HG02973 (cell line): ENCODE results near the gene RAB11FIP4.

Experiments
- ATAC-seq: cut with Tn5 transposase; IDR thresholded peaks from one replicate; pipeline ENCODE4 v1.9.1; 2021; ENCODE audit warnings: moderate library complexity; ENCODE audit not compliant: unreplicated experiment

The RAB11FIP4 gene

DNA sequence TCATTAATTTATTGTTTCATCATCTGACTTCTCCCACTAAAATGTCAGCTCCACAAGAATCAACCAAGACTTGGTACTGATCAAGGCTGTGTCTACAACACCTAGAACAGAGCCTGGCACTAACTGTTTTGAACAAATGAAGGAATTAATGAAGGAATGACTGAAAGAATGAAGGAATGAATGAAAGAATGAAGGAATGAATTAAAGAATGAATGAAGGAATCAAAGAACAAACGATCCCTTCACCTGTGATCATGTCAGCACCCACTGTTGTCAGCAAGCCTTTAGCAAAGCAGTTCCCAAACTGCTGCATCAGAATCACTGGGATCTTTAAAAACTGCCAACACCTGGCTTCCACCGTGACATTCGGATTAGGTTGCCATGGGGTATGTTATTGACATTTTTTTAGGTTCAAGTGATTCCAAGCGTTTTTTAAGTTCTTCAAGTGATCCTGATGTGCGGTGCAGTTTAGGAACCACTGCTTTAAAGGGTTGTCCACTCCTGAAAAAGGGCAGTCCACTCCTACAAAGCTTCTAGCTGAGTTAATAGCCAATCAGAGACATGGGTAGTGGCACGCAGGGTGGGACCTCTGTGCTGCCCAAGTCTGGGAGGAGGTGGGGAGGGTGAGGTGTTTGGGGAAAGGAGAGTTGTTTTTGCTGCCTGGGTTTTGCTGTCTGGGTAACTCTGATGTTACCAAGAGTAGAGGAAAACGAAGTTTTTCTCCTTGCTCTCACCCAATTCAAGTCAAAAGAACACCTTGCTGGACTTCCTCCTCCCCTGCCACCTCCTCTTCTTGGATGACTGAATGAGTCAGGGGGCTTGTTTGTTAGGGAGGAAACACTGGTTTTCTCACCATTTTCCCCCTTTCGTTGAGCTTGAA is 89.7 kb downstream of the RAB11FIP4 start:
- ATAC-seq: no peak

GRCh38 chr17:31481783-31482081 is 90.3 kb downstream of the RAB11FIP4 start:
- ATAC-seq: no peak

DNA sequence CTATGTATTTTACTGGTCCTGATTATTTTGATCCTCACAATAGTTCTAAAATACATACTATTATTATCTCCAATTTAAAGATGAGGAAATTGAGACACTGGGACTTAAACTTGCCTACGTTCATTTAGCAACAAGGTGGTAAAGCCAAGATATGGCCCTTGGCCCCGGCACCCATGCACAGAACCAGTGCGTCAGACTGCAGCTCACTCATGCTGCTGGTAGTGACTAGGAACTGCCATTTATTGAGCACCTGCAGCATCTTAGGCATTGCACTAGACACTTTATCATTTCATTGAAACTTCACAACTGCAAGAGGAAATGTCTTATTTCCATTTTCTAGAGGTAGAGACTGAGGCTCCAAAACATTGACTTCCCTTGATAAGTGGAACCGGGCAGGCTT is 93.3 kb downstream of the RAB11FIP4 start:
- no peak for ATAC-seq

DNA sequence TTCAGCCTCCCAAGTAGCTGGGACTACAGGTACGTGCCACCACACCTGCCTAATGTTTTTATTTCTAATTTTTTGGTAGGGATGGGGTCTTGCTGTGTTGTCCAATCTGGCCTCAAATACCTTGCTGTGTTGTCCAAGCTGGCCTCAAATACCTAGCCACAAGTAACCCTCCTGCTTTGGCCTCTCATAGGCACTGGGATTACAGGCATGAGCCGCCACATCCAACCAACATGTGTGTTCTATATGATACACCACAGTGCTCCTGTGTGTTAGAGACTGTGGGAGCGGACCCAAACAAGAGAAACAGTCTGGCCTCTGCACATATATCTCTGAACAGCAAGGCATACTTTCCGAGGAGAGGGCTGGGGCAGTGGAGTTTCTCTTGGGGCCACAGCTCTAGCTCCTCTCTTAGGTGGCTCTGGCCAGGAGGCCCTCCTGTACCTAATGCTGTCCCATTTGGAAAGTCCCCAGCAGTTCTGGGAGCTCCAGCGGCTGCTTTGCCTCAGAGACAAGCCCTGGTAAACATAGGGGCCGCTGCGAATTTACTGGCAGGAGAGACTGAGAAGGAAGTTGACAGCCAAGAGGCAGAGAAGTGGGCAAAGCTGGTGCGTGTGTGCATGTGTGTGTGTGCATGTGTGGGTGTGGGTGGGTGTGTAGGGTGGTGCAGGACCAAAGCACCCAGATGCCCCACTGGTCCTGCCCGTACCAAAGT is 95.0 kb downstream of the RAB11FIP4 start:
- ATAC-seq: no peak

DNA sequence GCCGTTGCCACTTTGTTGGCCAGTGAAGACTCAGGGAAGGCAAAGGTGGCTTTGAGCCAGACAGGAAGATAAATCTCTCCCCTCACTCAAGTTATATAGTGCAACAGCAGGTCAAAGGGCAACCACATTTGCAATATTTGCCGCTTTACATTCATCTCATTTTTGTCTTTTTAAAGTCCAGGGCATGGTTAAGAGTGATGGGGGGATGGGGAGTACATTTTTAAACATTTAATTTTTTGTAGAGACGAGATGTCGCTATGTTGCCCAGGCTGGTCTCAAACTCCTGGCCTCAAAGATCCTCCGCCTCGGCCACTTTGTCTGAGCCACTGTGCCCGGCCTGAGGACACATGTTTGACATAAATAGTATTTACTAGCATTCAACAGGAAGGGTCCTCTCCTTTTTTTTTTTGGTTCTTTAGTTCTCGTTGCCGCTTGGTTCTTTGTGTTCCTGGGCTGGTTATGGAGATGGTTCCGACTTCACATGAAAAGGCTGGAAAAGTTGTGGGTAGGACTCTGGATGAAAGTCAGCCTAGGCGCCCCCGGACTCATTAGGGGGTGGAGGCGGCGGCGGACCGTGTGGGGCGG is 95.7 kb downstream of the RAB11FIP4 start:
- no peak for ATAC-seq

DNA sequence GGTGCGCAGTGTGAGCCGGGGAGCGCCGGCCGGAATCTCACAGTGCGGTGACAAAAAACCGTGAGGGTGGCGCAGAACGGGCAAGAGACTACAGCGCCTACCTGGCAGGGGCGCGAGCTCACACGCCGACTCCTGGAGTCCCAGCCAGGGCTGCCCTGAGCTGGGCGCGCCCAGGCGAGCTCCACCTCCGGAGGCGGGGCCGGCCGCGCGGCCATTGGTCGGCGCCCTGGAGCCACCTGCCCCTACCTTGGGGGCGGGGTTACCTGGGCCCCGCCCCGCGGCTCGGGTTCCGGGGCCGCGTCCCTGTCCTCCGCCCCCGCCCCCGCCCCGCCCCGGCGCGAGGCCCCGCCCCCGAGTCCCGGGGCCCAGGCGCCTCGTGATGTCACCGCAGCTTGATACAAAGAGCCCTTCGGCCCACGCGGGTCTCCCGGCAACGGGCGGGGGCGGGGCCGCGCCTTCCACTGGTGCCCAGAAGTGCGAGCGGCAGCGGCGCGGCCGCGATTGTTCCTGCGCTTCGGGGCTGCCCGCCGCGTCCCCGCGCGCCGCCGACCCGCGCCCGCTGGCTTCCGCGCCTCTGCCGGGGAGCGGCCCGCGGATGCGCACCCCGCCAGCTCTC is 96.3 kb downstream of the RAB11FIP4 start:
- ATAC-seq: peak; percentile 56

- ATAC-seq: peak; percentile 11
Measured at GRCh38 chr17:31488264-31488981, 96.9 kb downstream of the RAB11FIP4 start.

GRCh38 chr17:31488982-31489294 is 97.5 kb downstream of the RAB11FIP4 start:
- no peak for ATAC-seq

- no peak for ATAC-seq
Measured at GRCh38 chr17:31489295-31490018, 98.0 kb downstream of the RAB11FIP4 start.

- no peak for ATAC-seq
Measured at GRCh38 chr17:31490019-31490650, 98.7 kb downstream of the RAB11FIP4 start.

DNA sequence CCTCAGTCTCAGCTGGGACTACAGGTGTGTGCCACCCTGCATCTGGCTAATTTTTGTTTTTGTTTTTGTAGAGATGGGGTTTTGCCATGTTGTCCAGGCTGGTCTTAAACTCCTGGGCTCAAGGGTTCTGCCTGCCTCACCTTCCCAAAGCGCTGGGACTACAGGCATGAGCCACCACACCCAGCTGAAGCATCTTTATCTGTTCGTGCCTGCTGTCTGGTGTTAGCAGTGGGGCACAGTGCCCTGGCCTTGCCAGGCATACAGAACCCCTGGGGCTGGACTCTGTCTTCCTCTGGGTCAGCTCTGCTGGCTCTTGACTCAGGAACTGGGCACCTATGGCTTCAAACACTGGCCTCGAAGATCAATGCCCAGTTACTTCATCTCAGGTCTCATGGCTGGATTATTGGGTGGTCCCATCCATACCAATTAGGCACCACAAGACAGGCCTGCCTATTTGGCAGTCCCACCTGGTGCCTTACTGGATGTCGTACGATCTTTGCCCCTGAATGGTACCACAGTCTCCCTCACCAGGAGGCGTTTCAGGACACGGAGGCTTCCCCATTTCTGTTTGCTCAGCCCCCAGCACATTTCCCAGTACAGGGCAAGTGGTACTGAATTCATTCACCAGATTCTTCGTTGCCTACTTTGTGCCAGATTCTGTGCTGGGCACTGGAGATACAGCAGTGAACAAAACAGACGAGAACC is 99.3 kb downstream of the RAB11FIP4 start:
- no peak for ATAC-seq

DNA sequence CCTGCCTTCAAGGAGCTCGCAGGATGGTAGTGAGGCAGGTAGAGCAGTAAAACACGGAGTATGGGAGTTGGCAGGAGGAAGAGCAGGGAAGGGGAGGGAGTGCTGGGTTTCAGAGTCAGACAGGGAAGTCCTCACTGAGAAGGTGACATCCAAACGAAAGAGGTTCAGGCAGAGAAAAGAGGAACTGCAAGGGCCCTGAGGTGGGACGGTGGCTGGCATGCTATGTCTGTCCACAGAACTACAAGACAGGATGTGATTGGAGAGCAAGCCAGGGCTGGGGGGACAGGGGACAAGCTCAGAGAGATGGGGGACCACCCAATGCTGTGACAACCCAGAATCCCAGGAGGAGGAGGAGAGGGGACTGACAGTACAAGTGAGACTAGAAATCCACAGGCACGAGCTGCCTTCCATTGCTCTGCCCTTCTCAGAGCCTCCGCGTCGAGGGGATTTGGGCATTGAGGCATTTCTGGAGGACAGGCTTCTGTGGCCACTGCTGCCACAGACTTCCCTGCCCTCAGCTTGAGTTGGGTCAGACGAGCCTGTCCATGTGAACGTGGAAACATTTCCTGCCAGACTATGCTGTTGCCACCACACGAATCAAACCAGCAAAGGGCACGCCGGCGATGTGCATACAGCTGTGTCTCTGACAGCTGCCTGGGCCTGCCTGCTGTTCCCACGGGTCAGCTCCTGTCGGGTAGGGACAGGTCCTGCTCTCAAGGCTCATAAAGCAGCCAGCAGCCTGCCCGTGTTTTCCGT is 100.1 kb downstream of the RAB11FIP4 start:
- no peak for ATAC-seq

GRCh38 chr17:31492206-31492605 is 100.7 kb downstream of the RAB11FIP4 start:
- no peak for ATAC-seq

GRCh38 chr17:31492880-31493655 is 101.6 kb downstream of the RAB11FIP4 start:
- ATAC-seq: no peak

DNA sequence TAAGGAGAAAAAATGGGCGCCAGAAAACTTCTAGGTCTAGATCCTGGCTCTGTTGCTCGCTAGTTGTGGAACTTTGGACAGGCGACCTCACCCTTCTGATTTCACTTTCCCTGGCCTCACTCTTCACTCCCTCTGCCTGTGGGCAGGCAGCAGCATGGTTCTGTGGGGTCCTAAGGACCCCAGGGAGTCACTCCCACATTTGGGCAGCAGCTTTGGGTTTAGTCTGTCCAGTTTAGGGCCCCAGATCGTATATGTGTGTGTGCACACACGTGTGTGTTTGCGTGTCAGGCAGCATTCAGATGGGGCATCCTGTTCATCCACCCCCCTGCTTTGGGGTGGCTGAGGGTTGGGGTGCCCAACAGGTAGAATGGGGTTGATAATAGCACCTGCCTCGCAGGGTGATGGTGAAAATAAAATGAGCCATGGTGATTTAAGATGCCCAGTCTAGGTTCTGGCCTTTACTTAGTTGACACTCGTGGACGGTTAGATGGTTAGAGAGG is 102.2 kb downstream of the RAB11FIP4 start:
- ATAC-seq: no peak

GRCh38 chr17:31494259-31495021 is 103.0 kb downstream of the RAB11FIP4 start:
- peak; percentile 41 for ATAC-seq
